A549 (cell line): ENCODE results near the gene JPT1. TPM values are rescaled to one million over a fixed set of nuclear protein-coding genes. Genes with fewer than 3 reads are reported as not detected.

ENCODE experiments used
- ATAC-seq, 2 experiments: fragments of 200-7000 bp in 1 of 2; fragments of >200 bp in 1 of 2; cut with Nextera tagmentation in 1 of 2; cut with Tn5 transposase in 1 of 2; 3 replicates each; pipeline versions ENCODE4 v1.8.0 to v1.9.1; 2018 to 2020; ENCODE audit warnings: mild to moderate bottlenecking in 1 of 2, moderate library complexity in 1 of 2
- CTCF ChIA-PET: fragments of 300-600 bp; sonication (Branson Sonifier 250); formaldehyde crosslinking; extraction: SDS; loops from one replicate; lab custom pipeline; 2021; ENCODE audit warnings: antibody characterized with exemption, inconsistent platforms; lab: Yijun Ruan, JAX
- POLR2A ChIA-PET: fragments of 350-600 bp; formaldehyde crosslinking; extraction: SDS; loops from one replicate; lab custom pipeline; 2021; ENCODE audit warnings: antibody characterized with exemption, inconsistent platforms; lab: Yijun Ruan, JAX
- DNase-seq, 2 experiments: peaks; one replicate each; pipeline versions ENCODE4 v3.0.0 to v3.0.0-alpha.2; 2011 to 2016; ENCODE audit warnings: low read depth in 1 of 2, low spot score in 1 of 2
- FAIRE-seq: peaks from 2 replicates; lab custom pipeline; 2011; peaks lifted over from hg19 to GRCh38; lab: Jason Lieb, UNC
- H3K27ac ChIP-seq, 2 experiments: fragments of >200 bp; sonication (Bioruptor Twin); formaldehyde crosslinking; 3 replicates each; pipeline ENCODE4 v1.5.1; 2016 to 2017
- H3K4me1 ChIP-seq: fragments of >200 bp; sonication (Bioruptor Twin); formaldehyde crosslinking; 3 replicates; pipeline ENCODE4 v1.6.1; 2016
- H3K4me2 ChIP-seq: fragments of >200 bp; sonication (Bioruptor Twin); formaldehyde crosslinking; 3 replicates; pipeline ENCODE4 v1.6.1; 2016
- H3K4me3 ChIP-seq: fragments of >200 bp; sonication (Bioruptor Twin); formaldehyde crosslinking; 3 replicates; pipeline ENCODE4 v1.5.1; 2016
- H3K9me3 ChIP-seq: fragments of >200 bp; sonication (Bioruptor Twin); formaldehyde crosslinking; 3 replicates; pipeline ENCODE4 v1.6.1; 2016
- ATOH8 ChIP-seq: fragments of 250-450 bp; sonication (Bioruptor Pico); IDR thresholded peaks from 2 replicates; pipeline ENCODE4 v1.5.0; 2020; ENCODE audit warnings: low read depth, mild to moderate bottlenecking, moderate library complexity
- CHD4 ChIP-seq: fragments of 200-600 bp; sonication (generic); IDR thresholded peaks from 2 replicates; pipeline ENCODE4 v1.6.1; 2016; ENCODE audit warnings: antibody characterized with exemption, mild to moderate bottlenecking, borderline replicate concordance
- EHF ChIP-seq: fragments of 250-450 bp; sonication (Bioruptor Pico); IDR thresholded peaks from 2 replicates; pipeline ENCODE4 v1.5.0; 2020; ENCODE audit warnings: mild to moderate bottlenecking
- EHMT2 ChIP-seq: fragments of 200-600 bp; sonication (generic); IDR thresholded peaks from 2 replicates; pipeline ENCODE4 v1.6.1; 2016; ENCODE audit warnings: antibody characterized with exemption, low read depth, mild to moderate bottlenecking, moderate library complexity
- EP300 ChIP-seq, 2 experiments: fragments of >200 bp; sonication (Bioruptor Twin); formaldehyde crosslinking; IDR thresholded peaks; 2 replicates in 1 of 2; 3 replicates in 1 of 2; pipeline ENCODE4 v1.6.1; 2016 to 2017
- FOSL2 ChIP-seq, 2 experiments: fragments of 450-650 bp in 1 of 2; fragments of >200 bp in 1 of 2; sonication (Bioruptor Twin) in 1 of 2; formaldehyde crosslinking; IDR thresholded peaks; 2 replicates each; pipeline versions ENCODE4 v1.5.0 to v1.6.1; 2016 to 2020; ENCODE audit warnings: mild to moderate bottlenecking in 1 of 2, moderate library complexity in 1 of 2
- GATA3 ChIP-seq: IDR thresholded peaks from 2 replicates; pipeline ENCODE4 v1.6.1; 2012; ENCODE audit warnings: borderline replicate concordance
- HOXB5 ChIP-seq: fragments of 250-450 bp; sonication (Bioruptor Pico); IDR thresholded peaks from 2 replicates; pipeline ENCODE4 v1.5.0; 2020; ENCODE audit warnings: mild to moderate bottlenecking, moderate library complexity
- JUNB ChIP-seq: fragments of >200 bp; sonication (Bioruptor Twin); formaldehyde crosslinking; IDR thresholded peaks from 2 replicates; pipeline ENCODE4 v1.6.1; 2016
- MAFK ChIP-seq: fragments of 450-650 bp; IDR thresholded peaks from 2 replicates; pipeline ENCODE4 v1.6.1; 2014; ENCODE audit not compliant: partially characterized antibody
- NPAS2 ChIP-seq: fragments of 250-450 bp; sonication (Bioruptor Pico); IDR thresholded peaks from 2 replicates; pipeline ENCODE4 v1.8.0; 2022; ENCODE audit warnings: mild to moderate bottlenecking, moderate library complexity, borderline replicate concordance
- POLR2A ChIP-seq: IDR thresholded peaks from 2 replicates; pipeline ENCODE4 v1.6.1; 2012; ENCODE audit warnings: mild to moderate bottlenecking, low read length
- POLR2AphosphoS2 ChIP-seq: conservative IDR thresholded peaks from 2 replicates; pipeline ENCODE4 v1.6.1; 2012; ENCODE audit warnings: low read length, improper control_type of control experiment, inconsistent platforms
- REST ChIP-seq: fragments of 200-600 bp; sonication (generic); IDR thresholded peaks from 2 replicates; pipeline ENCODE4 v1.6.1; 2016; ENCODE audit warnings: antibody characterized with exemption, mild to moderate bottlenecking, moderate library complexity
- SREBF2 ChIP-seq: fragments of 450-650 bp; IDR thresholded peaks from 2 replicates; pipeline ENCODE4 v1.6.1; 2014; ENCODE audit warnings: mild to moderate bottlenecking, moderate library complexity
- TFCP2L1 ChIP-seq: fragments of 250-450 bp; sonication (Bioruptor Pico); IDR thresholded peaks from 2 replicates; pipeline ENCODE4 v1.5.0; 2021; ENCODE audit warnings: mild to moderate bottlenecking
- TP53 ChIP-seq: fragments of 250-450 bp; sonication (Bioruptor Pico); IDR thresholded peaks from 2 replicates; pipeline ENCODE4 v1.5.0; 2021; ENCODE audit warnings: mild to moderate bottlenecking, moderate library complexity
- ZNF302 ChIP-seq: fragments of 250-450 bp; sonication (Bioruptor Pico); IDR thresholded peaks from 2 replicates; pipeline ENCODE4 v1.9.0; 2021; ENCODE audit warnings: inconsistent platforms, mild to moderate bottlenecking, moderate library complexity
- WGBS: methylation state at CpG from one replicate; pipeline ENCODE4 v1.1.6; 2017; ENCODE audit errors: missing lambda C conversion rate; 5-methylcytosine and 5-hydroxymethylcytosine counted together
- polyA plus RNA-seq, 4 experiments: library from polyadenylated mRNA; depleted of rRNA in 3 of 4; stranded (reverse); fragments of >200 nt; fragmentation: RNase III in 1 of 4; extraction: RNeasy Plus Mini Kit Qiagen cat#74134 plus additional on column Dnase treatment in 1 of 4; gene quantifications; 2 replicates in 3 of 4; 3 replicates in 1 of 4; pipeline ENCODE4 v1.2.3, GENCODE V29; 2011 to 2017
- TF ChIP-seq, protein P1 (sequence below): fragments of >200 bp; sonication (Bioruptor Twin); formaldehyde crosslinking; IDR thresholded peaks from 3 replicates; pipeline ENCODE4 v1.5.1; 2016
- TF ChIP-seq, protein P2 (sequence below): fragments of 150-350 bp; IDR thresholded peaks from 2 replicates; pipeline ENCODE4 v1.6.1; 2014; ENCODE audit warnings: low read depth, mild to moderate bottlenecking, low read length

JPT1 gene
- polyA plus RNA-seq, 2 of the 4 experiments (the other 2 are of a cell fraction), result 196 to 623 TPM

DNA sequence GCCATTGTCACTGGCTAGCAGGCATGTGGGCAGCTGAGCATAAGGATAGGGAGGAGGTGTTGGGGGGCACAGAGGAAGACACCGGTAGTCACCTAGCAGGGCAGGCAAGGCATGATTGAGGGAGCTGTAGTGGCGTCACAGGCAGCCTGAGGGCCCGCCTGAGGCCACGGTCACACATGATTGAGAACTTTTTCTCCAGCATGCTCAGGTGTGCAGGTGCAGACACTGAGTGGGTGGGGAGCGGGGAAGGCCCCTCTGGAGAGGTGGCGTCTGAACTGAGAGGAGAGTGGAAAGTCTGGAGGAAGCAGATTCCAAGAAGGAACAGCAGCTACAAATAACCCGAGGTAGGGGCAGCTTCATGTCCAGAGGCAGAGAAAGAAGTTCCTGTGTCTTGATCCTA is 55.5 kb downstream of the JPT1 start:
- Histone ChIP-seq H3K9me3 (no peaks in the 10 kb centered on the region), H3K4me2 (no peak overlapping the region), H3K4me1 (peaks cover 36% of the 10 kb centered on the region), H3K4me3 (no peak overlapping the region), H3K27ac (peak overlapping the region in 1 of 2 experiments; percentile 21; a peak in 1 of 6 replicates)
- TF ChIP-seq CHD4 (no peak), SREBF2 (no peak), TP53 (CRISPR knock-in tag) (no peak), FOSL2 (IDR thresholded peaks at IDR 0.05) (no peak), FOSL2 (CRISPR knock-in tag; IDR thresholded peaks at IDR 0.05) (no peak), EHMT2 (no peak), JUNB (no peak), REST (no peak), GATA3 (no peak), POLR2A (no peak)
- no peak for DNase-seq
- POLR2A ChIA-PET, result no interaction called here
- ATAC-seq, result no peak
- FAIRE-seq, result no peak
- CTCF ChIA-PET, result interaction anchor here (62.2 to 81.8 kb wide), 2 partner anchors 12 to 22 kb away, joined by 3429 read pairs; partner anchors contain the start of genes ARMC7, ATP5PD, KCTD2 and NT5C
- 84% methylated on average over 7 of the region's 7 CpGs for WGBS

DNA sequence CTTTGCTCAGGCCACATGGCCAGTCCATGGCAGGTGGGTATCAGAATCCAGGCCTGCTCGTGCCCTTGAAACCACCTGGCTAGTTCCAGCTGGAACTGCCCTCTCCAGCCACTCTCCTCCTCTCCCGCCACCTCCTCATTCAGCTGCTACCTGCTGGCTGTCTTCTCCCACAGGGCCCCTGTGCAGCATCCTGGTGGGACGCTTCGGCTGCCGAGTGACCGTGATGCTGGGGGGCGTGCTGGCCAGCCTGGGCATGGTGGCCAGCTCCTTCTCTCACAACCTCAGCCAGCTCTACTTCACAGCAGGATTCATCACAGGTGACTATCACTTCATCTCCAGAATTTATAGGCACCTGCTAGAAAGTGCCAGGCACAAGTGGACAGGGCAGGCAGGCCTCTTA is 56.4 kb downstream of the JPT1 start:
- 94% methylated on average over 7 of the region's 7 CpGs for WGBS
- no peak overlapping the region for H3K4me3 ChIP-seq
- H3K4me1 ChIP-seq, result peaks cover 43% of the 10 kb centered on the region
- peak overlapping the region in 1 of 2 experiments; percentile 96; a peak in 3 of 6 replicates for H3K27ac ChIP-seq
- no peaks in the 10 kb centered on the region for H3K9me3 ChIP-seq
- TF ChIP-seq POLR2AphosphoS2, result no peak
- no peak for TF ChIP-seq EP300 (IDR thresholded peaks at IDR 0.05)
- no peak for TF ChIP-seq ATOH8
- TF ChIP-seq ZNF302 (CRISPR knock-in tag), result no peak
- TF ChIP-seq EHF, result no peak
- TF ChIP-seq, protein P1, sequence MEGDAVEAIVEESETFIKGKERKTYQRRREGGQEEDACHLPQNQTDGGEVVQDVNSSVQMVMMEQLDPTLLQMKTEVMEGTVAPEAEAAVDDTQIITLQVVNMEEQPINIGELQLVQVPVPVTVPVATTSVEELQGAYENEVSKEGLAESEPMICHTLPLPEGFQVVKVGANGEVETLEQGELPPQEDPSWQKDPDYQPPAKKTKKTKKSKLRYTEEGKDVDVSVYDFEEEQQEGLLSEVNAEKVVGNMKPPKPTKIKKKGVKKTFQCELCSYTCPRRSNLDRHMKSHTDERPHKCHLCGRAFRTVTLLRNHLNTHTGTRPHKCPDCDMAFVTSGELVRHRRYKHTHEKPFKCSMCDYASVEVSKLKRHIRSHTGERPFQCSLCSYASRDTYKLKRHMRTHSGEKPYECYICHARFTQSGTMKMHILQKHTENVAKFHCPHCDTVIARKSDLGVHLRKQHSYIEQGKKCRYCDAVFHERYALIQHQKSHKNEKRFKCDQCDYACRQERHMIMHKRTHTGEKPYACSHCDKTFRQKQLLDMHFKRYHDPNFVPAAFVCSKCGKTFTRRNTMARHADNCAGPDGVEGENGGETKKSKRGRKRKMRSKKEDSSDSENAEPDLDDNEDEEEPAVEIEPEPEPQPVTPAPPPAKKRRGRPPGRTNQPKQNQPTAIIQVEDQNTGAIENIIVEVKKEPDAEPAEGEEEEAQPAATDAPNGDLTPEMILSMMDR, result no peak
- TF ChIP-seq TFCP2L1 (CRISPR knock-in tag), result no peak
- no peak for TF ChIP-seq HOXB5 (CRISPR knock-in tag)
- TF ChIP-seq MAFK, result no peak
- TF ChIP-seq NPAS2 (CRISPR knock-in tag), result no peak
- TF ChIP-seq, protein P2, sequence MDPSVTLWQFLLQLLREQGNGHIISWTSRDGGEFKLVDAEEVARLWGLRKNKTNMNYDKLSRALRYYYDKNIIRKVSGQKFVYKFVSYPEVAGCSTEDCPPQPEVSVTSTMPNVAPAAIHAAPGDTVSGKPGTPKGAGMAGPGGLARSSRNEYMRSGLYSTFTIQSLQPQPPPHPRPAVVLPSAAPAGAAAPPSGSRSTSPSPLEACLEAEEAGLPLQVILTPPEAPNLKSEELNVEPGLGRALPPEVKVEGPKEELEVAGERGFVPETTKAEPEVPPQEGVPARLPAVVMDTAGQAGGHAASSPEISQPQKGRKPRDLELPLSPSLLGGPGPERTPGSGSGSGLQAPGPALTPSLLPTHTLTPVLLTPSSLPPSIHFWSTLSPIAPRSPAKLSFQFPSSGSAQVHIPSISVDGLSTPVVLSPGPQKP, result no peak
- ChIA-PET POLR2A (no interaction called here), CTCF (interaction anchor here (0.9 to 81.8 kb wide), 4 partner anchors 11 to 141 kb away, joined by 3 to 3429 read pairs (median 1716); partner anchors contain the start of genes ARMC7, ATP5PD, KCTD2 and NT5C)
- no peak for DNase-seq
- ATAC-seq, result no peak
- H3K4me2 ChIP-seq, result no peak overlapping the region
- no peak for FAIRE-seq
